Measurements from ENCODE around the gene COPB1. TPM values are rescaled to one million over a fixed set of nuclear protein-coding genes. Genes with fewer than 3 reads are reported as not detected.
A peak's percentile ranks its signal among the peaks of the same experiment; 100 is the strongest.

The COPB1 gene
- total and polyA plus RNA-seq, 4 donors = 32.1 to 140 (median 74.5) TPM

DNA sequence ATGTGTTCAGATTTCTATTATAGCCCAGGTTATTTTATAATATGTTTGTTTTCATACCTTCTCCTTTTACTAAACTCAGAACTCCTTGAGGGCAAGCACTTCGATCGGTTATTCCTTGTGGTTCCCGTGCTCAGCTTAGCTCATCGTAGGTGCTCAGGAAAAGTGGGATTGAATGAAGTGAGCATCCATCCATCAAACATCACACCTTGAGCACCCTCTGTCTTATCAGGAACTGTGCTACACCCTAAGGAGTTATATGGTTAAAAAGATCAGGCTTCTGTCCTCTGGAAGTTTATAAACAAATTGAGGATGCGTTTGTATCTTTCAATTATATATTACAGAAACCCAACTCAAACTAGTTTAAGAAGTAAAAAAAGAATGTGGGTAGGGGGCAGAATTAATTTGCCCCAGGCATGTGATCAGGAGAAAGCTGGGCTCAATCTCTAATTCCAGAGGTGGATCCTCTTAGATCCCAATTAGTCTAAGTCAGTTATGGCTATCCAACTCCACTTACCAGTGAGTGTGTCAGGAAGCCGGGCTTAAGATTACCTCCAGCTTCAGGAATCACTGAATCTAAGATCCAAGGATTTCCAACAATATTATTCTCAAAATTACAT, 80.7 kb downstream of the COPB1 start:
- H3K9ac ChIP-seq (ENCODE audit: low read depth in 1 of 2, low read length in 2 of 2) = no peak overlapping the region
- TF ChIP-seq, protein P1, sequence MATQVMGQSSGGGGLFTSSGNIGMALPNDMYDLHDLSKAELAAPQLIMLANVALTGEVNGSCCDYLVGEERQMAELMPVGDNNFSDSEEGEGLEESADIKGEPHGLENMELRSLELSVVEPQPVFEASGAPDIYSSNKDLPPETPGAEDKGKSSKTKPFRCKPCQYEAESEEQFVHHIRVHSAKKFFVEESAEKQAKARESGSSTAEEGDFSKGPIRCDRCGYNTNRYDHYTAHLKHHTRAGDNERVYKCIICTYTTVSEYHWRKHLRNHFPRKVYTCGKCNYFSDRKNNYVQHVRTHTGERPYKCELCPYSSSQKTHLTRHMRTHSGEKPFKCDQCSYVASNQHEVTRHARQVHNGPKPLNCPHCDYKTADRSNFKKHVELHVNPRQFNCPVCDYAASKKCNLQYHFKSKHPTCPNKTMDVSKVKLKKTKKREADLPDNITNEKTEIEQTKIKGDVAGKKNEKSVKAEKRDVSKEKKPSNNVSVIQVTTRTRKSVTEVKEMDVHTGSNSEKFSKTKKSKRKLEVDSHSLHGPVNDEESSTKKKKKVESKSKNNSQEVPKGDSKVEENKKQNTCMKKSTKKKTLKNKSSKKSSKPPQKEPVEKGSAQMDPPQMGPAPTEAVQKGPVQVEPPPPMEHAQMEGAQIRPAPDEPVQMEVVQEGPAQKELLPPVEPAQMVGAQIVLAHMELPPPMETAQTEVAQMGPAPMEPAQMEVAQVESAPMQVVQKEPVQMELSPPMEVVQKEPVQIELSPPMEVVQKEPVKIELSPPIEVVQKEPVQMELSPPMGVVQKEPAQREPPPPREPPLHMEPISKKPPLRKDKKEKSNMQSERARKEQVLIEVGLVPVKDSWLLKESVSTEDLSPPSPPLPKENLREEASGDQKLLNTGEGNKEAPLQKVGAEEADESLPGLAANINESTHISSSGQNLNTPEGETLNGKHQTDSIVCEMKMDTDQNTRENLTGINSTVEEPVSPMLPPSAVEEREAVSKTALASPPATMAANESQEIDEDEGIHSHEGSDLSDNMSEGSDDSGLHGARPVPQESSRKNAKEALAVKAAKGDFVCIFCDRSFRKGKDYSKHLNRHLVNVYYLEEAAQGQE (IDR thresholded peaks at IDR 0.05) = no peak
- TF ChIP-seq RAD21 (IDR thresholded peaks at IDR 0.05) (peak; percentile 85 to 87), FOXA2 (IDR thresholded peaks at IDR 0.05) (no peak), JUND (IDR thresholded peaks at IDR 0.05) (no peak)
- TF ChIP-seq, protein P2, sequence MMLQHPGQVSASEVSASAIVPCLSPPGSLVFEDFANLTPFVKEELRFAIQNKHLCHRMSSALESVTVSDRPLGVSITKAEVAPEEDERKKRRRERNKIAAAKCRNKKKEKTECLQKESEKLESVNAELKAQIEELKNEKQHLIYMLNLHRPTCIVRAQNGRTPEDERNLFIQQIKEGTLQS (IDR thresholded peaks at IDR 0.05) = no peak
- TF ChIP-seq, protein P3, sequence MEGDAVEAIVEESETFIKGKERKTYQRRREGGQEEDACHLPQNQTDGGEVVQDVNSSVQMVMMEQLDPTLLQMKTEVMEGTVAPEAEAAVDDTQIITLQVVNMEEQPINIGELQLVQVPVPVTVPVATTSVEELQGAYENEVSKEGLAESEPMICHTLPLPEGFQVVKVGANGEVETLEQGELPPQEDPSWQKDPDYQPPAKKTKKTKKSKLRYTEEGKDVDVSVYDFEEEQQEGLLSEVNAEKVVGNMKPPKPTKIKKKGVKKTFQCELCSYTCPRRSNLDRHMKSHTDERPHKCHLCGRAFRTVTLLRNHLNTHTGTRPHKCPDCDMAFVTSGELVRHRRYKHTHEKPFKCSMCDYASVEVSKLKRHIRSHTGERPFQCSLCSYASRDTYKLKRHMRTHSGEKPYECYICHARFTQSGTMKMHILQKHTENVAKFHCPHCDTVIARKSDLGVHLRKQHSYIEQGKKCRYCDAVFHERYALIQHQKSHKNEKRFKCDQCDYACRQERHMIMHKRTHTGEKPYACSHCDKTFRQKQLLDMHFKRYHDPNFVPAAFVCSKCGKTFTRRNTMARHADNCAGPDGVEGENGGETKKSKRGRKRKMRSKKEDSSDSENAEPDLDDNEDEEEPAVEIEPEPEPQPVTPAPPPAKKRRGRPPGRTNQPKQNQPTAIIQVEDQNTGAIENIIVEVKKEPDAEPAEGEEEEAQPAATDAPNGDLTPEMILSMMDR (IDR thresholded peaks at IDR 0.05; ENCODE audit: low read depth, low read length, missing input control) = peak; percentile 67
- H3K9me3 ChIP-seq (ENCODE audit: control insufficient read depth in 4 of 4, low read length in 3 of 4) = no peaks in the 10 kb centered on the region
- no peaks in the 10 kb centered on the region for H3K4me1 ChIP-seq (ENCODE audit: control insufficient read depth in 4 of 4, insufficient read depth in 4 of 4, low read length in 3 of 4)
- no peaks in the 10 kb centered on the region for H3K27me3 ChIP-seq (ENCODE audit: control insufficient read depth in 4 of 4, insufficient read depth in 4 of 4, low read length in 3 of 4)
- no peak overlapping the region for H3K27ac ChIP-seq (ENCODE audit: low read depth in 1 of 2, low read length in 2 of 2)
- no peak overlapping the region for H3K4me3 ChIP-seq (ENCODE audit: low read depth in 1 of 3, low read length in 3 of 3)
- WGBS = 56% methylated on average over 6 of the region's 6 CpGs
- H3K36me3 ChIP-seq (ENCODE audit: control insufficient read depth in 4 of 4, insufficient read depth in 3 of 4, low read depth in 1 of 4, low read length in 3 of 4) = no peaks in the 10 kb centered on the region
- DNase-seq (ENCODE audit: low spot score) = no peak

DNA sequence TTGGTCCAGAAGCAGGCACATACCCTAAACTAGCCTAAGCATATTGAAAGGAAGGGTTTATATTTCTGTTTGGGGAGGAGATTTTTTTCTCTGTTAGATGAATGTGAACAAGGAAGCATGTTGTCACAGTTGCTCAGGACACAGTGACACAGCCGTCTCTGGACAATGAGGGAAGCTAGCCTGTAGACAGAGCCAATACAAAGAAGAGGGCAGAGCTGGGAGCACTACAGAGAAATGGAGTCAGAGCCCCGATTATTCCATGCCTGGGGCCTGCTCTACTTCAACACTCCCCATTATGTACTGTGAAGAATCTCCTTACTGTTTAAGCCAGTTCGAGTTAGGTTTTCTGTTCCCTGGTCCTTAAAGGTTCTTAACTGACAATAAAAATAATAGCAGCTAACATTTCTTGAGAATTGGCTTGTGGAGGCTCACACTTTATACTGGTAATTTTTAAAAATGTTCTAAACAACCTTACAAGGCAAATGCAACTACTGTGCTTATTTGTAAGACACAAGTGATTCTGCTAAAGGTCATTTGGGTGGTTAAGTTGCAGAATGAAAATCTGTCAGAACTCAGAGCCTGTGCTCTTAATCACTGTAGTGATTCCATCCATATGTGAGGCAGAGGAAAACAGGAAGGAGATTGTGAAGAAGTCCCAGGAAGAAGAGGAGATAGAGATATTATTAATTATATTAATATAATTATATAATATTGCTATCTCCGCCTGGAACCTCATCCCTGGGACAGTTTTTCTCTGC, 81.8 kb downstream of the COPB1 start:
- Histone ChIP-seq H3K9ac (ENCODE audit: low read depth in 1 of 2, low read length in 2 of 2) (no peak overlapping the region), H3K36me3 (ENCODE audit: control insufficient read depth in 4 of 4, insufficient read depth in 3 of 4, low read depth in 1 of 4, low read length in 3 of 4) (no peaks in the 10 kb centered on the region), H3K4me3 (ENCODE audit: low read depth in 1 of 3, low read length in 3 of 3) (no peak overlapping the region), H3K4me1 (ENCODE audit: control insufficient read depth in 4 of 4, insufficient read depth in 4 of 4, low read length in 3 of 4) (no peaks in the 10 kb centered on the region), H3K27ac (ENCODE audit: low read depth in 1 of 2, low read length in 2 of 2) (no peak overlapping the region), H3K27me3 (ENCODE audit: control insufficient read depth in 4 of 4, insufficient read depth in 4 of 4, low read length in 3 of 4) (no peaks in the 10 kb centered on the region), H3K9me3 (ENCODE audit: control insufficient read depth in 4 of 4, low read length in 3 of 4) (no peaks in the 10 kb centered on the region)
- WGBS = 90% methylated on average over 4 of the region's 4 CpGs
- no peak for DNase-seq (ENCODE audit: low spot score)
- TF ChIP-seq RAD21 (IDR thresholded peaks at IDR 0.05) (no peak), HNF4A (conservative IDR thresholded peaks at IDR 0.05) (no peak), FOXA2 (IDR thresholded peaks at IDR 0.05) (no peak), TAF1 (conservative IDR thresholded peaks at IDR 0.05) (no peak), NR2F2 (IDR thresholded peaks at IDR 0.05) (no peak), HNF4G (IDR thresholded peaks at IDR 0.05) (no peak), EGR1 (IDR thresholded peaks at IDR 0.05; ENCODE audit: low read depth in 2 of 2) (no peak), SP1 (IDR thresholded peaks at IDR 0.05) (no peak), GABPA (IDR thresholded peaks at IDR 0.05 in 1 of 2, conservative IDR thresholded peaks at IDR 0.05 in 1 of 2) (no peak), YY1 (IDR thresholded peaks at IDR 0.05) (no peak), JUND (IDR thresholded peaks at IDR 0.05) (no peak)
- TF ChIP-seq, protein P2 (IDR thresholded peaks at IDR 0.05) = no peak
- TF ChIP-seq, protein P4, sequence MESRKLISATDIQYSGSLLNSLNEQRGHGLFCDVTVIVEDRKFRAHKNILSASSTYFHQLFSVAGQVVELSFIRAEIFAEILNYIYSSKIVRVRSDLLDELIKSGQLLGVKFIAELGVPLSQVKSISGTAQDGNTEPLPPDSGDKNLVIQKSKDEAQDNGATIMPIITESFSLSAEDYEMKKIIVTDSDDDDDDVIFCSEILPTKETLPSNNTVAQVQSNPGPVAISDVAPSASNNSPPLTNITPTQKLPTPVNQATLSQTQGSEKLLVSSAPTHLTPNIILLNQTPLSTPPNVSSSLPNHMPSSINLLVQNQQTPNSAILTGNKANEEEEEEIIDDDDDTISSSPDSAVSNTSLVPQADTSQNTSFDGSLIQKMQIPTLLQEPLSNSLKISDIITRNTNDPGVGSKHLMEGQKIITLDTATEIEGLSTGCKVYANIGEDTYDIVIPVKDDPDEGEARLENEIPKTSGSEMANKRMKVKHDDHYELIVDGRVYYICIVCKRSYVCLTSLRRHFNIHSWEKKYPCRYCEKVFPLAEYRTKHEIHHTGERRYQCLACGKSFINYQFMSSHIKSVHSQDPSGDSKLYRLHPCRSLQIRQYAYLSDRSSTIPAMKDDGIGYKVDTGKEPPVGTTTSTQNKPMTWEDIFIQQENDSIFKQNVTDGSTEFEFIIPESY (IDR thresholded peaks at IDR 0.05) = no peak
- TF ChIP-seq, protein P3 (IDR thresholded peaks at IDR 0.05; ENCODE audit: low read depth, low read length, missing input control) = no peak
- TF ChIP-seq, protein P5, sequence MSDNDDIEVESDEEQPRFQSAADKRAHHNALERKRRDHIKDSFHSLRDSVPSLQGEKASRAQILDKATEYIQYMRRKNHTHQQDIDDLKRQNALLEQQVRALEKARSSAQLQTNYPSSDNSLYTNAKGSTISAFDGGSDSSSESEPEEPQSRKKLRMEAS (IDR thresholded peaks at IDR 0.05) = no peak
